ENCODE results near the gene NDUFA13.

The NDUFA13 gene

GRCh38 chr19:19489804-19490204 lies 26.2 kb upstream of the NDUFA13 start:
- DNase-seq: no peak

- peak; percentile 23 for DNase-seq
Measured at GRCh38 chr19:19490214-19490968, 25.6 kb upstream of the NDUFA13 start.

GRCh38 chr19:19491321-19492025 lies 24.6 kb upstream of the NDUFA13 start:
- DNase-seq: no peak

- no peak for DNase-seq
Measured at GRCh38 chr19:19492026-19492610, 23.9 kb upstream of the NDUFA13 start.

- DNase-seq: no peak
Measured at GRCh38 chr19:19493841-19494546, 22.0 kb upstream of the NDUFA13 start.

- DNase-seq: no peak
Measured at GRCh38 chr19:19495614-19496603, 20.1 kb upstream of the NDUFA13 start.

GRCh38 chr19:19498255-19498991 lies 17.6 kb upstream of the NDUFA13 start:
- no peak for DNase-seq

GRCh38 chr19:19499272-19499995 lies 16.6 kb upstream of the NDUFA13 start:
- no peak for DNase-seq

GRCh38 chr19:19500975-19501644 lies 14.9 kb upstream of the NDUFA13 start:
- no peak for DNase-seq

- DNase-seq: no peak
Measured at GRCh38 chr19:19501798-19502197, 14.2 kb upstream of the NDUFA13 start.

- no peak for DNase-seq
Measured at GRCh38 chr19:19502281-19502680, 13.7 kb upstream of the NDUFA13 start.

GRCh38 chr19:19502808-19503602 lies 13.0 kb upstream of the NDUFA13 start:
- DNase-seq: no peak

GRCh38 chr19:19504754-19505668 lies 11.0 kb upstream of the NDUFA13 start:
- DNase-seq: no peak

GRCh38 chr19:19505669-19506326 lies 10.2 kb upstream of the NDUFA13 start:
- DNase-seq: no peak

GRCh38 chr19:19506592-19506991 lies 9.4 kb upstream of the NDUFA13 start:
- no peak for DNase-seq

- no peak for DNase-seq
Measured at GRCh38 chr19:19507354-19507753, 8.7 kb upstream of the NDUFA13 start.

GRCh38 chr19:19508217-19508616 lies 7.8 kb upstream of the NDUFA13 start:
- no peak for DNase-seq

GRCh38 chr19:19510432-19510831 lies 5.6 kb upstream of the NDUFA13 start:
- DNase-seq: no peak
